KMS-11 (cell line): ENCODE measurements around the gene LCLAT1.

Experiments used
- H2AFZ ChIP-seq: fragments of 200-600 bp; sonication (generic); 2 replicates; pipeline ENCODE4 v1.6.1; 2016; ENCODE audit warnings: antibody characterized with exemption, mixed run types, low read depth
- H3K27ac ChIP-seq: fragments of 200-600 bp; sonication (generic); 2 replicates; pipeline ENCODE4 v1.6.1; 2016; ENCODE audit warnings: mild to moderate bottlenecking, mixed run types
- H3K27me3 ChIP-seq: fragments of 200-600 bp; sonication (generic); 2 replicates; pipeline ENCODE4 v1.6.1; 2017; ENCODE audit warnings: mild to moderate bottlenecking, low read depth, mixed run types, moderate library complexity; ENCODE audit not compliant: insufficient read depth
- H3K36me3 ChIP-seq: fragments of 200-600 bp; sonication (generic); 2 replicates; pipeline ENCODE4 v1.6.1; 2017; ENCODE audit warnings: mild to moderate bottlenecking, mixed run types; ENCODE audit not compliant: insufficient read depth
- H3K4me1 ChIP-seq: fragments of 200-600 bp; sonication (generic); 2 replicates; pipeline ENCODE4 v1.6.1; 2016; ENCODE audit warnings: mild to moderate bottlenecking, low read depth, mixed run types; ENCODE audit not compliant: poor library complexity, severe bottlenecking
- H3K4me2 ChIP-seq: fragments of 200-600 bp; sonication (generic); 2 replicates; pipeline ENCODE4 v1.7.0; 2016; ENCODE audit warnings: mild to moderate bottlenecking, mixed run types
- H3K4me3 ChIP-seq: fragments of 200-600 bp; sonication (generic); IDR thresholded peaks from 2 replicates; pipeline ENCODE4 v1.6.1; 2017; ENCODE audit warnings: low read depth, low read length, mixed read lengths; ENCODE audit not compliant: insufficient read depth
- H3K79me2 ChIP-seq: fragments of 200-600 bp; sonication (generic); 2 replicates; pipeline ENCODE4 v1.6.1; 2016; ENCODE audit warnings: low read depth, mixed run types; ENCODE audit not compliant: insufficient read depth
- H3K9ac ChIP-seq: fragments of 200-600 bp; sonication (generic); 2 replicates; pipeline ENCODE4 v1.6.1; 2016; ENCODE audit warnings: mild to moderate bottlenecking, mixed run types
- H4K20me1 ChIP-seq: fragments of 200-600 bp; sonication (generic); 2 replicates; pipeline ENCODE4 v1.6.1; 2016; ENCODE audit warnings: mild to moderate bottlenecking, mixed run types; ENCODE audit not compliant: insufficient read depth
- CTCF ChIP-seq: fragments of 200-600 bp; sonication (generic); conservative IDR thresholded peaks from 2 replicates; pipeline ENCODE4 v1.6.1; 2017; ENCODE audit warnings: low read depth, mild to moderate bottlenecking, antibody characterized with exemption, low read length, moderate library complexity, mixed read lengths

Gene LCLAT1

GRCh38 chr2:30402441-30403182 is 44.4 kb upstream of the LCLAT1 start:
- no peak overlapping the region for H3K9ac ChIP-seq
- no peaks in the 10 kb centered on the region for H4K20me1 ChIP-seq
- no peak overlapping the region for H2AFZ ChIP-seq
- no peaks in the 10 kb centered on the region for H3K27me3 ChIP-seq
- H3K4me1 ChIP-seq, result no peaks in the 10 kb centered on the region
- no peaks in the 10 kb centered on the region for H3K36me3 ChIP-seq
- H3K4me3 ChIP-seq, result no peak overlapping the region
- no peak overlapping the region for H3K4me2 ChIP-seq
- H3K27ac ChIP-seq, result no peak overlapping the region
- no peaks in the 10 kb centered on the region for H3K79me2 ChIP-seq
- no peak for TF ChIP-seq CTCF

- no peak overlapping the region for H3K4me3 ChIP-seq
- H4K20me1 ChIP-seq, result no peaks in the 10 kb centered on the region
- H3K9ac ChIP-seq, result no peak overlapping the region
- no peaks in the 10 kb centered on the region for H3K36me3 ChIP-seq
- H3K4me2 ChIP-seq, result no peak overlapping the region
- H2AFZ ChIP-seq, result no peak overlapping the region
- no peaks in the 10 kb centered on the region for H3K27me3 ChIP-seq
- H3K27ac ChIP-seq, result no peak overlapping the region
- no peaks in the 10 kb centered on the region for H3K4me1 ChIP-seq
- no peak for TF ChIP-seq CTCF
- H3K79me2 ChIP-seq, result no peaks in the 10 kb centered on the region
These were observed 43.3 kb upstream of the LCLAT1 start for GRCh38 chr2:30403592-30404312.

- Histone ChIP-seq H3K36me3 (no peaks in the 10 kb centered on the region), H2AFZ (no peak overlapping the region), H3K27me3 (no peaks in the 10 kb centered on the region), H3K4me3 (no peak overlapping the region), H3K4me1 (no peaks in the 10 kb centered on the region), H3K9ac (no peak overlapping the region), H3K27ac (no peak overlapping the region), H4K20me1 (no peaks in the 10 kb centered on the region), H3K4me2 (no peak overlapping the region), H3K79me2 (no peaks in the 10 kb centered on the region)
- no peak for TF ChIP-seq CTCF
These were observed 42.5 kb upstream of the LCLAT1 start for GRCh38 chr2:30404319-30405259.

GRCh38 chr2:30405260-30405605 is 41.8 kb upstream of the LCLAT1 start:
- no peak for TF ChIP-seq CTCF
- Histone ChIP-seq H3K79me2 (no peaks in the 10 kb centered on the region), H3K4me1 (no peaks in the 10 kb centered on the region), H3K27ac (no peak overlapping the region), H3K36me3 (no peaks in the 10 kb centered on the region), H3K4me2 (no peak overlapping the region), H3K4me3 (no peak overlapping the region), H4K20me1 (no peaks in the 10 kb centered on the region), H2AFZ (no peak overlapping the region), H3K9ac (no peak overlapping the region), H3K27me3 (no peaks in the 10 kb centered on the region)
